Breast epithelium (tissue), 4 donors: ENCODE results near the gene WWOX. TPM values are rescaled to one million over a fixed set of nuclear protein-coding genes. Genes with fewer than 3 reads are reported as not detected.

Source experiments
- DNase-seq, 2 donors: peaks; one replicate each; pipeline ENCODE4 v3.0.0-alpha.2; 2019; ENCODE audit warnings: low spot score in 2 of 2
- H3K27ac ChIP-seq, 2 donors: fragments of 200-600 bp; sonication (generic) in 1 of 2; one replicate each; pipeline ENCODE4 v1.5.1; 2016 to 2019; ENCODE audit warnings: mild to moderate bottlenecking in 1 of 2
- H3K27me3 ChIP-seq, 2 donors: fragments of 200-600 bp; sonication (generic) in 1 of 2; one replicate each; pipeline versions ENCODE4 v1.5.1 to v1.6.0; 2017 to 2019; ENCODE audit warnings: control low read depth in 1 of 2, mild to moderate bottlenecking in 1 of 2
- H3K36me3 ChIP-seq: fragments of 200-600 bp; one replicate; pipeline ENCODE4 v1.5.1; 2019
- H3K4me1 ChIP-seq, 2 donors: fragments of 200-600 bp; sonication (generic); one replicate each; pipeline ENCODE4 v1.5.1; 2016 to 2019; ENCODE audit warnings: control low read depth in 1 of 2
- H3K4me3 ChIP-seq, 3 donors: fragments of 200-600 bp; sonication (generic); 1 replicate in 2 of 3; 2 replicates in 1 of 3; pipeline ENCODE4 v1.5.1; 2016 to 2019; ENCODE audit warnings: mild to moderate bottlenecking in 3 of 3, moderate library complexity in 2 of 3
- H3K9me3 ChIP-seq, 2 donors: fragments of 200-600 bp; sonication (generic) in 1 of 2; one replicate each; pipeline ENCODE4 v1.5.1; 2016 to 2019; ENCODE audit warnings: control low read depth in 1 of 2
- POLR2A ChIP-seq: fragments of 450-650 bp; IDR thresholded peaks from one replicate; pipeline ENCODE4 v1.6.1; 2016; ENCODE audit warnings: antibody characterized with exemption, mild to moderate bottlenecking, moderate library complexity
- POLR2AphosphoS5 ChIP-seq, 3 donors: sonication (generic); formaldehyde crosslinking; IDR thresholded peaks; one replicate each; pipeline ENCODE4 v1.6.1; 2017; ENCODE audit warnings: antibody characterized with exemption in 3 of 3
- intact Hi-C: fragments of 100-400 bp; cut with DNase I; formaldehyde crosslinking; loops from one replicate; pipeline ENCODE4 v1.15.1; 2023; ENCODE audit warnings: low total_unique reads
- total RNA-seq, 3 donors: library from RNA; depleted of rRNA; stranded (reverse); fragments of >200 nt; gene quantifications; one replicate each; pipeline ENCODE4 v1.1.0, GENCODE V29; 2016
- TF ChIP-seq, protein P1 (sequence below), 3 donors: fragments of 450-650 bp; IDR thresholded peaks; one replicate each; pipeline ENCODE4 v1.5.1; 2016 to 2017; ENCODE audit warnings: antibody characterized with exemption in 3 of 3, mild to moderate bottlenecking in 3 of 3, moderate library complexity in 3 of 3

WWOX gene
- total RNA-seq, 3 donors from 2014 or later: 42.9 to 73.6 (median 43.4) TPM

DNA sequence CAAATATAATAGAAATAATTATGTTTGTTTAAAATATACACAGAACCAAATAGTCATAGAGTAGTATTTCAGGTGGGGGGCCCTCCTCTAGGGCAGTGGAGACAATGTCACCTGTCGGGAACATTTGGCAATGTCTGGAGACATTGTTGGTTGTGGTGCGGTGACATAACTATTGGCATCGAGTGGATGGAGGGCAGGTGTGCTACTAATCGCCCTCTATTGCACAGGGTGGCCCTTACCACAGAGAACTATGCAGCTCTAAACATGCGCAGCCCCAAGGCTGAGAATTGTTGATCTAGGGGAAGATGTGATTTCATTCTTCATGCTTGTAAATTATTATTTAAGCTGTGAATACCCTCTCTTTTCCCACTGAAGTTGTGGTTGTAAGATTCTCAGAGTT lies 594.0 kb downstream of the WWOX start:
- no peaks in the 10 kb centered on the region for H3K27me3 ChIP-seq
- no peak overlapping the region for H3K4me3 ChIP-seq
- no peaks in the 10 kb centered on the region for H3K9me3 ChIP-seq
- no peak for TF ChIP-seq POLR2A
- TF ChIP-seq POLR2AphosphoS5 (IDR thresholded peaks at IDR 0.05): no peak
- TF ChIP-seq, protein P1, sequence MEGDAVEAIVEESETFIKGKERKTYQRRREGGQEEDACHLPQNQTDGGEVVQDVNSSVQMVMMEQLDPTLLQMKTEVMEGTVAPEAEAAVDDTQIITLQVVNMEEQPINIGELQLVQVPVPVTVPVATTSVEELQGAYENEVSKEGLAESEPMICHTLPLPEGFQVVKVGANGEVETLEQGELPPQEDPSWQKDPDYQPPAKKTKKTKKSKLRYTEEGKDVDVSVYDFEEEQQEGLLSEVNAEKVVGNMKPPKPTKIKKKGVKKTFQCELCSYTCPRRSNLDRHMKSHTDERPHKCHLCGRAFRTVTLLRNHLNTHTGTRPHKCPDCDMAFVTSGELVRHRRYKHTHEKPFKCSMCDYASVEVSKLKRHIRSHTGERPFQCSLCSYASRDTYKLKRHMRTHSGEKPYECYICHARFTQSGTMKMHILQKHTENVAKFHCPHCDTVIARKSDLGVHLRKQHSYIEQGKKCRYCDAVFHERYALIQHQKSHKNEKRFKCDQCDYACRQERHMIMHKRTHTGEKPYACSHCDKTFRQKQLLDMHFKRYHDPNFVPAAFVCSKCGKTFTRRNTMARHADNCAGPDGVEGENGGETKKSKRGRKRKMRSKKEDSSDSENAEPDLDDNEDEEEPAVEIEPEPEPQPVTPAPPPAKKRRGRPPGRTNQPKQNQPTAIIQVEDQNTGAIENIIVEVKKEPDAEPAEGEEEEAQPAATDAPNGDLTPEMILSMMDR (IDR thresholded peaks at IDR 0.05): no peak
- no peaks in the 10 kb centered on the region for H3K4me1 ChIP-seq
- H3K27ac ChIP-seq: no peak overlapping the region
- no peak for DNase-seq
- intact Hi-C loops: no loop called here
- no peaks in the 10 kb centered on the region for H3K36me3 ChIP-seq

DNA sequence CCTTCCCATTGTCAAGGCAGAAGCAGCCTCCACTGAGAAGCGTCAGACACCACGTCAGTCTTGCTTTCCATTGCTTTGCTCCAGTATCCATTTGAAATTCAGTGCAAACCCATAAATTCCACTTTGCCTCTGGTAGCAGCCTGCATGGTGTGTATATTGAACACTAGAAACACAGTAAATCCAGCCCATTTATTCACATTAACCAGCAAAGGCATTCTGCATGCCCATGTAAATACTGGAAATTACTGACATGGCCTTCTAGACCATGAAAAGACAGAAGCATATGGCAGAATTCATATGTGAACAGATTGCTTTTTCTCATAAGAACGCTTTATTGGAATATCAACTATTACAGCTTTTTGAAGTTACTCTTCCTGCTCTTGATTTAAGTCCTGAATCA lies 595.0 kb downstream of the WWOX start:
- Histone ChIP-seq H3K27ac (no peak overlapping the region), H3K4me3 (no peak overlapping the region), H3K36me3 (no peaks in the 10 kb centered on the region), H3K9me3 (no peaks in the 10 kb centered on the region), H3K4me1 (no peaks in the 10 kb centered on the region), H3K27me3 (no peaks in the 10 kb centered on the region)
- TF ChIP-seq, protein P1 (IDR thresholded peaks at IDR 0.05): no peak
- TF ChIP-seq POLR2A (no peak), POLR2AphosphoS5 (IDR thresholded peaks at IDR 0.05) (no peak)
- no peak for DNase-seq
- intact Hi-C loops: no loop called here

DNA sequence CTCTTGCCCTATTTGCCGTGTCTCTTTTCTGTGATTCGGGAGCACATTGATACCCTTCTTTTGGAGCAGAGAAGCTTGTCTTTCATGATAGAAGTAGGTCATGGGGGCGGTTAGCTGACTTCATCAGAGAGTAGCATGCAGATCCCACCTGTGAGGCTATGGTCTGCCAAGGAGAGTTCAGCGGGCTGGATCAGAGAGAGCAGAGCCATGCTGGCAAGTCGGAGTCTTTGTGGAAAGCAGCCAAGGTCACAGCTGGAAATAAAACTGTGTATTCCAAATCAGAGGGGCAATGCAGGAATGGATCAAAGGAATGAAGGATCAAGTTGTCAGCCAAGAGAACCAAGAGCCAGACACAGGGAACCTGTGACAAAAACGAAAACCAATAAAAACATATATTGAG lies 595.9 kb downstream of the WWOX start:
- TF ChIP-seq POLR2AphosphoS5 (IDR thresholded peaks at IDR 0.05) (no peak), POLR2A (no peak)
- TF ChIP-seq, protein P1 (IDR thresholded peaks at IDR 0.05): no peak
- no peaks in the 10 kb centered on the region for H3K27me3 ChIP-seq
- no peak overlapping the region for H3K27ac ChIP-seq
- H3K4me3 ChIP-seq: no peak overlapping the region
- H3K4me1 ChIP-seq: no peaks in the 10 kb centered on the region
- H3K9me3 ChIP-seq: no peaks in the 10 kb centered on the region
- H3K36me3 ChIP-seq: no peaks in the 10 kb centered on the region
- intact Hi-C loops: no loop called here
- DNase-seq: no peak

DNA sequence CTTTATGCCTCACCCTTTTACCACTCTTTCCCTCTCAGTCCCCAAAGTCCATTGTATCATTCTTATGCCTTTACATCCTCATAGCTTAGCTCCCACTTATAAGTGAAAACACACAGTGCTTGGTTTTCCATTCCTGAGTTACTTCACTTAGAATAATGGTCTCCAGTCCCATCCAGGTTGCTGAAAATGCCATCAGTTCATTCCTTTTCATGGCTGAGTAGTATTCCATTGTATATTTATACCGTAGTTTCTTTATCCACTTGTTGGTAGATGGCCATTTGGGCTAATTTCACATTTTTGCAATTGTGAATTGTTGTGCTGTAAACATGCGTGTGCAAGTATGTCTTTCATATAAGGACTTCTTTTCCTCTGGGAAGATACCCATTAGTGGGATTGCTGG lies 597.3 kb downstream of the WWOX start:
- Histone ChIP-seq H3K27ac (no peak overlapping the region), H3K4me1 (no peaks in the 10 kb centered on the region), H3K4me3 (no peak overlapping the region), H3K9me3 (no peaks in the 10 kb centered on the region), H3K36me3 (no peaks in the 10 kb centered on the region), H3K27me3 (no peaks in the 10 kb centered on the region)
- intact Hi-C loops: no loop called here
- no peak for DNase-seq
- TF ChIP-seq POLR2A: no peak
- no peak for TF ChIP-seq POLR2AphosphoS5 (IDR thresholded peaks at IDR 0.05)
- TF ChIP-seq, protein P1 (IDR thresholded peaks at IDR 0.05): no peak

DNA sequence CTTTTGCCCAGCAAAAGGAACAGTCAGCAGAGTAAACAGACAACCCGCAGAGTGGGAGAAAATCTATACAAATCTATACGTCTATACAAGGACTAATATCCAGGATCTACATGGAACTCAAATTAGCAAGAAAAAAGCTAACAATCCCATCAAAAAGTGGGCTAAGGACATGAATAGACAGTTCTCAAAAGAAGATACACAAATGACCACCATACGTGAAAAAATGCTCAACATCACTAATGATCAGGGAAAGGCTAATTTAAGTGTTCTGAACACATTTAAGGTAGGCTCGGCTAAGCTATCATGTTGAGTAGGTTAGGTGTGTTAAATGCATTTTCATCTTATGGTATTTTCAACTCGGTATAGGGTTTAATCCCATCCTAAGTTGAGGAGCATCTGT lies 598.0 kb downstream of the WWOX start:
- TF ChIP-seq, protein P1 (IDR thresholded peaks at IDR 0.05): no peak
- TF ChIP-seq POLR2A: no peak
- no peak for TF ChIP-seq POLR2AphosphoS5 (IDR thresholded peaks at IDR 0.05)
- no peak for DNase-seq
- Histone ChIP-seq H3K4me3 (no peak overlapping the region), H3K36me3 (no peaks in the 10 kb centered on the region), H3K27me3 (no peaks in the 10 kb centered on the region), H3K27ac (no peak overlapping the region), H3K4me1 (no peaks in the 10 kb centered on the region), H3K9me3 (no peaks in the 10 kb centered on the region)
- intact Hi-C loops: no loop called here
